ENCODE results near the gene MYO18A.

MYO18A gene

DNA sequence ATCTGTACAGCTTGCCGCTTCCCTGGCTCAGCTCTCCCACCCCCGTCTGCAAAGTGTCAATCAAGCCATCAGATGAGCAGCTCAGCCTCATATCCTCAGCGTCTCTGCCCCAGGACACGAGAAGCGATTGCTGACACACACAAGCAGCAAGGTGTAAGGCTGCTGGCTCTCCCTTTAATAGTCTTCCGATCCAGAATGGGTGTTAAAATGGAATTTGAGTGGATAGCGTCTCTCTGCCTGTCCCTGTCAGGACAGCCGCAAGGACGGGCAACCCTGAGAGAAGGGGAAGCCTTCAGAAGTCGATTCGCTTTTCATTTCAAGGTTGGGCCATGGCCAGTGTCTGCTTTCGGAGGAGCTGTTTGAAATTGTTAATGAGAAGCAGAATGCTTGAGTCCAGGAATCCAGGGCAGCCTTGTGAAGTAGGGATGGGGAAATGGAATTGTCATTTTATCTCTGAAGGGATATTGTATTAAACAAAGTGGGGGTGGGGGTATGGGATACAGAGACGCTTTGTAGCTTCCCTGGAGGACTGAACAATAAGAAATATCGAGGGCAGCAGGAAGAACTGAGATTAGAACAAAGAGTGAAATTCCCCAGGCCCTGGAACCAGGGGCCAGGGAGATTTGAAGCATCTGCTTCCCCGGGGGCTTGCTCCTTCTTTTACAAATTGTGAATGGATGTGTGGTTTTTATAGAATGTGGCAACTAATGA is 142.0 kb downstream of the MYO18A start:
- no peaks in the 10 kb centered on the region for H3K36me3 ChIP-seq (ENCODE audit: control insufficient read depth, insufficient read depth, low read length)
- H3K27ac ChIP-seq (ENCODE audit: low read depth, low read length): no peak overlapping the region
- no peak overlapping the region for H3K9ac ChIP-seq (ENCODE audit: low read length)

DNA sequence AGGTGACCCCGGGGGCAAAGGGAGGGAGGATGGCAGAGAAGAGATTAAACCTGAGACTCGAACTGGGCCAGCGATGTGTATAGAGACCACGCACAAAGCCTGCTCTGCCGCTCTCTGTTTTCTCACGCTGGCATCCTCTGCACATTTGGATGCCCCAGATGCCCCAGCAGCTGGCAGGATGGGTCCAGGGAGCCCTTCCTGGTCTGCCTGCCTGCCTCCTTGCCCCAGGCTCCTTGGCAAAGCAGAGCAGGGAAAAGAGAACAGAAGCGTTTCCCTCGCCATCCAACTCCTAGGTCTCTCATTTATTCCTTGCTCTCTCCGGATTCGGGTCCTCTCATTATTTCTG is 142.5 kb downstream of the MYO18A start:
- H3K27ac ChIP-seq (ENCODE audit: low read depth, low read length): no peak overlapping the region
- no peak overlapping the region for H3K4me3 ChIP-seq (ENCODE audit: low read length)
- no peak overlapping the region for H3K9ac ChIP-seq (ENCODE audit: low read length)
- no peaks in the 10 kb centered on the region for H3K4me1 ChIP-seq (ENCODE audit: control insufficient read depth, insufficient read depth, low read length)
- H3K36me3 ChIP-seq (ENCODE audit: control insufficient read depth, insufficient read depth, low read length): no peaks in the 10 kb centered on the region
- peaks cover 3% of the 10 kb centered on the region for H3K27me3 ChIP-seq (ENCODE audit: control insufficient read depth, insufficient read depth, low read length)

More for the DNA sequence above, 142.0 kb downstream of the MYO18A start:
- peaks cover 5% of the 10 kb centered on the region for H3K27me3 ChIP-seq (ENCODE audit: control insufficient read depth, insufficient read depth, low read length)
- no peak overlapping the region for H3K4me3 ChIP-seq (ENCODE audit: low read length)
- H3K4me1 ChIP-seq (ENCODE audit: control insufficient read depth, insufficient read depth, low read length): no peaks in the 10 kb centered on the region

DNA sequence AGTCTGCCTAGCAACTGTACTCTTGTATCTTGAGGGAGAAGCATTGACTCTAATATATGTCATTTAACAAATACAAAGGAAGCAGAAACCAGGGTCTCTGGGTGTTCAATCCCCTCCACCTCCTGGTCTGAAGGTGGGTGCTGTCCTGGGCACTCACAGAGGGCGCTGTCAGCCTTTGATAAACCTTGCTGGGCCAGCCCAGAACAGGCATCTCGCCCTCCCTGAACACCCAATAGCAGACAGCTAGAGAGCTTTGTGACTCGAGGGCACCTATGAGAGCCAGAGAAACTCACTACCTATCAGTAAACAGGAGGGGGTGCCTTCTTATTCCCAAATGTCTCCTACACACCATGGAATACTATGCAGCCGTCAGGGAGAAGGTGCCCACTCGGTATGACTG is 143.6 kb downstream of the MYO18A start:
- Histone ChIP-seq H3K4me3 (ENCODE audit: low read length) (no peak overlapping the region), H3K27me3 (ENCODE audit: control insufficient read depth, insufficient read depth, low read length) (peaks cover 3% of the 10 kb centered on the region), H3K4me1 (ENCODE audit: control insufficient read depth, insufficient read depth, low read length) (no peaks in the 10 kb centered on the region), H3K9ac (ENCODE audit: low read length) (no peak overlapping the region), H3K36me3 (ENCODE audit: control insufficient read depth, insufficient read depth, low read length) (no peaks in the 10 kb centered on the region), H3K27ac (ENCODE audit: low read depth, low read length) (no peak overlapping the region)

GRCh38 chr17:29034510-29034909 is 145.7 kb downstream of the MYO18A start:
- H3K4me1 ChIP-seq (ENCODE audit: control insufficient read depth, insufficient read depth, low read length): no peaks in the 10 kb centered on the region
- peaks cover 3% of the 10 kb centered on the region for H3K27me3 ChIP-seq (ENCODE audit: control insufficient read depth, insufficient read depth, low read length)
- no peaks in the 10 kb centered on the region for H3K36me3 ChIP-seq (ENCODE audit: control insufficient read depth, insufficient read depth, low read length)
- no peak overlapping the region for H3K9ac ChIP-seq (ENCODE audit: low read length)
- no peak overlapping the region for H3K27ac ChIP-seq (ENCODE audit: low read depth, low read length)
- H3K4me3 ChIP-seq (ENCODE audit: low read length): no peak overlapping the region

GRCh38 chr17:29032857-29033197 is 147.4 kb downstream of the MYO18A start:
- no peak overlapping the region for H3K4me3 ChIP-seq (ENCODE audit: low read length)
- H3K27ac ChIP-seq (ENCODE audit: low read depth, low read length): no peak overlapping the region
- H3K9ac ChIP-seq (ENCODE audit: low read length): no peak overlapping the region
- no peaks in the 10 kb centered on the region for H3K36me3 ChIP-seq (ENCODE audit: control insufficient read depth, insufficient read depth, low read length)
- peaks cover 3% of the 10 kb centered on the region for H3K27me3 ChIP-seq (ENCODE audit: control insufficient read depth, insufficient read depth, low read length)
- no peaks in the 10 kb centered on the region for H3K4me1 ChIP-seq (ENCODE audit: control insufficient read depth, insufficient read depth, low read length)

- peaks cover 3% of the 10 kb centered on the region for H3K27me3 ChIP-seq (ENCODE audit: control insufficient read depth, insufficient read depth, low read length)
- no peaks in the 10 kb centered on the region for H3K36me3 ChIP-seq (ENCODE audit: control insufficient read depth, insufficient read depth, low read length)
- H3K4me3 ChIP-seq (ENCODE audit: low read length): no peak overlapping the region
- H3K4me1 ChIP-seq (ENCODE audit: control insufficient read depth, insufficient read depth, low read length): no peaks in the 10 kb centered on the region
- no peak overlapping the region for H3K9ac ChIP-seq (ENCODE audit: low read length)
- H3K27ac ChIP-seq (ENCODE audit: low read depth, low read length): no peak overlapping the region
These were observed 148.0 kb downstream of the MYO18A start for GRCh38 chr17:29032013-29032856.

- H3K36me3 ChIP-seq (ENCODE audit: control insufficient read depth, insufficient read depth, low read length): no peaks in the 10 kb centered on the region
- no peak overlapping the region for H3K9ac ChIP-seq (ENCODE audit: low read length)
- peaks cover 3% of the 10 kb centered on the region for H3K27me3 ChIP-seq (ENCODE audit: control insufficient read depth, insufficient read depth, low read length)
- H3K4me1 ChIP-seq (ENCODE audit: control insufficient read depth, insufficient read depth, low read length): no peaks in the 10 kb centered on the region
- no peak overlapping the region for H3K27ac ChIP-seq (ENCODE audit: low read depth, low read length)
- no peak overlapping the region for H3K4me3 ChIP-seq (ENCODE audit: low read length)
These were observed 148.7 kb downstream of the MYO18A start for GRCh38 chr17:29031488-29031887.

GRCh38 chr17:29024316-29024952 is 155.8 kb downstream of the MYO18A start:
- Histone ChIP-seq H3K4me1 (ENCODE audit: control insufficient read depth, insufficient read depth, low read length) (no peaks in the 10 kb centered on the region), H3K4me3 (ENCODE audit: low read length) (no peak overlapping the region), H3K27me3 (ENCODE audit: control insufficient read depth, insufficient read depth, low read length) (peaks cover 7% of the 10 kb centered on the region), H3K27ac (ENCODE audit: low read depth, low read length) (no peak overlapping the region), H3K9ac (ENCODE audit: low read length) (no peak overlapping the region), H3K36me3 (ENCODE audit: control insufficient read depth, insufficient read depth, low read length) (no peaks in the 10 kb centered on the region)

DNA sequence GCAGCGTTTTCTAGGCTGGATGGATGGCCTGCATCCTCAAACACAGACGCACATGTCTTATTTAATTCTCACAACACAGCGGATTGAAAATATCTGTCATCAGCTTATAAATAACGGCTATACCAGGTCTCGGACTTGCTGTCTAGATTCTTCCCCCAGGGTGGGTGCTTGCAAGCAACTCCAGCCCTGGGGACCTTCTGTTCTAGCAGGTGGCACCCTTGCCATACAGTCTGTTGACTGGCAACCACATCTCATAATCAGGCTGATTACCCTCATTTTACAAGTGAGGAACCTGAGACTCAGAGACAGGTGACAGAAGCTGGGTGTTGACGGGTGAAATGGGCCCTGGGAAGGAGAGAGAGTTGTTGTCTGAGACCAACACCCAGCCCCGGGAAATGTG is 158.1 kb downstream of the MYO18A start:
- Histone ChIP-seq H3K36me3 (ENCODE audit: control insufficient read depth, insufficient read depth, low read length) (no peaks in the 10 kb centered on the region), H3K27ac (ENCODE audit: low read depth, low read length) (no peak overlapping the region), H3K27me3 (ENCODE audit: control insufficient read depth, insufficient read depth, low read length) (peaks cover 16% of the 10 kb centered on the region)

GRCh38 chr17:29021226-29021625 is 159.0 kb downstream of the MYO18A start:
- H3K36me3 ChIP-seq (ENCODE audit: control insufficient read depth, insufficient read depth, low read length): no peaks in the 10 kb centered on the region
- no peak overlapping the region for H3K27ac ChIP-seq (ENCODE audit: low read depth, low read length)
- no peak overlapping the region for H3K4me3 ChIP-seq (ENCODE audit: low read length)
- H3K27me3 ChIP-seq (ENCODE audit: control insufficient read depth, insufficient read depth, low read length): peaks cover 16% of the 10 kb centered on the region
- no peak overlapping the region for H3K9ac ChIP-seq (ENCODE audit: low read length)
- no peaks in the 10 kb centered on the region for H3K4me1 ChIP-seq (ENCODE audit: control insufficient read depth, insufficient read depth, low read length)

More for the DNA sequence above, 158.1 kb downstream of the MYO18A start:
- Histone ChIP-seq H3K4me1 (ENCODE audit: control insufficient read depth, insufficient read depth, low read length) (no peaks in the 10 kb centered on the region), H3K4me3 (ENCODE audit: low read length) (no peak overlapping the region), H3K9ac (ENCODE audit: low read length) (no peak overlapping the region)

Measured in rectal smooth muscle tissue (tissue), 1 donor.